ENCODE results near the gene ASIP.
"Not testable (repeated sequence)": the region's sequence is repeated elsewhere in the genome, so short reads cannot be mapped to it uniquely, and the experiment has no call there.

The ASIP gene

DNA sequence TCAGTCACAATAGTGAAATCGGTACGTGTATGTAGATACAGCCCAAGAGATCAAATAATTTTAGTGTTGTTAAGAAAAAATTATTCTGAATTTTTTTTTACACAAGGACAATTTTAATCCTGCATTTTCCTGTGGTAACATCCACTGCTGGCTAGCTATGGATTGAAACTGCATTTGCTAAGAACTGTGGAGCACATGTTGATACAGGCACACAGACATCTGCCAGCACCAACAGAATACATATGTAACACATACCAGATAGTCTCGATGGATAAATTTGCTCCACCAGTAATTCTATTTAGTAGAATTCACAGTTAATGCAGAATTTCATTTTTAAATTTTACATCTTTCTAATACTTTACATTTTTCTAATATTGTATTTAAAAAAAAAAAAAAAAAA lies 2.2 kb downstream of the ASIP start:
- DNase-seq: no peak

DNA sequence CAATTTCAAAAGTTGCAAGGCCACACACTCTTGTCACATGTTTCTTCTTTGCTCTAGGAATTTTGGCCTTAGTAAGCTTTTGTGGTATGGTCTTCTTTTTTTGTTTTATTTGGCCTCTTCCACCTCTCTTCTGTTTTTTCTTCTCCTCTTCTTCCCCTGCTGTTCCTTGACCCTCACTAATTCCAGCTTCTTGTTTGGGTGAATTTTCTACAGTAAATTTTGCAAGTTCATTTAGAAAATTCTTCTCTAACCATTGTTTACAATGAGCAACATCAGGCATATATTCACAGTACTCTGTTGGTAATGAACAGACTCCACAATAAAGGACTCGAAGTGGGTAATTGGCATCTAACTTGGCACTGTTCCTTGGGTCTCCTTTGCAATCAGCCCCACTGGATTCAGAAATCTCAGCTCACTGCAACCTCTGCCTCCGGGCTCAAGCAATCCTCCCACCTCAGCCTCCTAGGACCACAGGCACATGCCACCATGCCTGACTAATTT lies 5.0 kb downstream of the ASIP start:
- no peak for DNase-seq

GRCh38 chr20:34249291-34249690 lies 8.1 kb downstream of the ASIP start:
- DNase-seq: no peak

DNA sequence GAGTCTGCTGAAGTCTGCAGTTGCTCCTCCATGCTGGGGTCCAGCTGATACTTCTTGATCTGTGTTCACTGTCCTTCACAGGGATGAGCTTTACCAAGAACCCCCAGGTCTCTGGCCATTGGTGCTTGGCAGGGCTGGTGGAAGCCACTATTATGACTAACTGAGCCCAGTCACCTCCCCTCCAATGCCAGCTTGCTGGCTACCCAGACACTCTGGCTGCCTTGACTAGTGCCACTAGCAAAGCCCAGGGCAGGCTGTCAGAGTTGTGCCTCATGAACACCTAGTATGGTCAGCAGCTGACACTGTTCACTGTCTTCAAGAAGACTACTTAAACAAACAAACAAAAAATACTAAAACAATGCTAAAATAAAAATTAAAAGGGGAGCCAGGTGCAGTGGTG lies 8.8 kb downstream of the ASIP start:
- no peak for DNase-seq

- DNase-seq: no peak
Observed at GRCh38 chr20:34251619-34252018, 10.4 kb downstream of the ASIP start.

- DNase-seq: not testable (repeated sequence)
Observed at GRCh38 chr20:34252431-34253086, 11.3 kb downstream of the ASIP start.

- no peak for DNase-seq
Observed at GRCh38 chr20:34254979-34255378, 13.8 kb downstream of the ASIP start.

DNA sequence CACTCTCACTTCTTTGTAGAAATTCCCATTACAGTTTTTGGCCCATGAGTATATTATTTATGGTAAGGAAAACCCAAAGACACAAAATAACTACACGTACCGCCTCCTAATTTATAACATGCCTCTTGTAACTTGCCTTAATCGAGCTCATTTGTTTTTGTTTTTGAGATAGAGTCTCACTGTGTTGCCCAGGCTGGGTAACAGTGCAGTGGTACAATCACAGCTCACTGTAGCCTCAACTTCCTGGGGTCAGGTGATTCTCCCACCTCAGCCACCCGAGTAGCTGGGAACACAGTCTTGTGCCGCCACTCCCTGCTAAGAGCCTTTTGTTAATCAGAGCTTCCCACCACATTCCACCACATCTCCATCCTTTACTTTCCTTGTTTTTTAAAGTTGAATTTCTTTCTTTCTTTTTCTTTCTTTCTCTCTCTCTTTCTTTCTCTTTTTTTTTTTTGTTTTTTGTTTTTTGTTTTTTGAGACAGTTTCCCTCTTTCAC lies 15.5 kb downstream of the ASIP start:
- no peak for DNase-seq

DNA sequence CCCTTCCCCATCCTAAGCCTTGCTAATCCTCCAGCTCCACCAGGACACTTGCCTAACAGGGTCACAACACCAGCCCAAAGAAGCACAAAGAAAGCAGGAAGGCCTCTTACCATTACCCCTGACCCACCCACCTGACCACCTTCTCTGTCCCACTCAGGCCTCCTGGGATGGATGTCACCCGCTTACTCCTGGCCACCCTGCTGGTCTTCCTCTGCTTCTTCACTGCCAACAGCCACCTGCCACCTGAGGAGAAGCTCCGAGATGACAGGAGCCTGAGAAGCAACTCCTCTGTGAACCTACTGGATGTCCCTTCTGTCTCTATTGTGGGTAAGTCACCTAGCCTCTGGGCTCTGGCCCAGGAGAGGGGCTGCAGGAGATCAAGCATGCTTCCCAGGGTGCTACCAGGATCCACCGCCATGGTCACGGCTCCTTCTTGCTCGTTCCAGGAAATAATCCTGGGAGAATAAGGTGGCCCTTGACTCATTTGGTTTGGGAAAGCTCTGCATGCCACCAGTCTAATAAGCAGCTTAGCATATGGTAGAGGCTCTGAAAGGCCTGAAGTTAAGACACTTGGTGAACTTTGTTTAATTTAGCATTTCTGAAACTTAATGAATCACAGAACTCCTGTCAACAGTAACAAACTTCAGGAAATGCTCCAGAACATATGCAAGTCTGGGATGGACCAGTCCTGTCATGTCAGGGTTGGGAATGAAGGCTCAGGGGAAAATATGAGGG lies 19.2 kb downstream of the ASIP start:
- no peak for DNase-seq

- no peak for DNase-seq
Observed at GRCh38 chr20:34262488-34263288, 21.5 kb downstream of the ASIP start.

- not testable (repeated sequence) for DNase-seq
Observed at GRCh38 chr20:34263468-34263867, 22.2 kb downstream of the ASIP start.

GRCh38 chr20:34264141-34264540 lies 22.9 kb downstream of the ASIP start:
- no peak for DNase-seq

DNA sequence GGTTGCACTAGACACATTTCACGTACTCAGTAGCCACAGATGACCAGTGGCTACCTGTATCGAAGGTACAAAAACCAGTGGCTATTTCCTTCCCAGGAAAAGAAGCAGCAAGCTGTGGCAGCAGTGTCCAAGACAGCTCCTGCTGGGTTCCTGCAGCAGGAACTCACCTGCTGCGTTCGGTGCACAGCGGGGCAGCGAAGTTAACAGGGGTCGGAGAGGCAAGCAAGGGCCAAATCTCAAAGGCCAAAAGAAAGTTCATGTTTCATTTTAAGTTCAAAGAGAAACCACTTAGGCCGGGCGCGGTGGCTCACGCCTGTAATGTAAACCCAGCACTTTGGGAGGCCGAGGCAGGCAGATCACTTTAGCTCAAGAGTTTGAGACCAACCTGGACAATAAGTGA lies 26.9 kb downstream of the ASIP start:
- DNase-seq: no peak

DNA sequence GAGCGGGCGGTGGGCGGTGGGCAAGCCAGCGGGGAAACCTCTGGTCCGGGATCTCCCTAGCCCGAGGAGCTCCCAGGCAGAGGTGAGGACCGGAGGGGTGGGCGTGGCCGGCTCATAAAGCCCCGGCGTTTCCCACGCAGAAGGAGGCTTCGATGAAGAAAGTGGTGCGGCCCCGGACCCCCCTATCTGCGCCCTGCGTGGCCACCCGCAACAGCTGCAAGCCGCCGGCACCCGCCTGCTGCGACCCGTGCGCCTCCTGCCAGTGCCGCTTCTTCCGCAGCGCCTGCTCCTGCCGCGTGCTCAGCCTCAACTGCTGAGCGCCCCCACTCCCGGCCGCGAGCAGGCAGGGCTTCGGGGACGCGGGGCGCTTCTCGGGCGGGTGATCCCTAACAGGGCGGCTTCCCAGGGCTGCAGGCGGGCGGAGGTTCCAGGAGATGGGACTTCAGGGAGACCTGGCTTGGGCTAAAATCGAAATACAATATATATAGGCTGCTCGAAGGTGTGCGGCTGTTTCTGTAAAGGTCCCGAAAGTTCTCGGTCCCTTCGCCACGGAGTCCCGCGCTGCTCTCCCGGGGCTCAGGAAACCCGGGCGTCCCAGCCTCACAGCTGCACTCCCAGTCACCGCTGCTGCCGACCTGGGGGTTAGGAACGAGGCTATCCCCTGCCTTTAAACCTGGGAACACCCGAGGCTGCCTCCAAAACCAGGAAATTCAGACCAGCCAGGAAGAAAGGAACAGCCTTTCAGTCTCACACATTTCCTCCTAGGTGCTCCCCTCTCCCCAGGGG lies 27.8 kb downstream of the ASIP start:
- no peak for DNase-seq

DNA sequence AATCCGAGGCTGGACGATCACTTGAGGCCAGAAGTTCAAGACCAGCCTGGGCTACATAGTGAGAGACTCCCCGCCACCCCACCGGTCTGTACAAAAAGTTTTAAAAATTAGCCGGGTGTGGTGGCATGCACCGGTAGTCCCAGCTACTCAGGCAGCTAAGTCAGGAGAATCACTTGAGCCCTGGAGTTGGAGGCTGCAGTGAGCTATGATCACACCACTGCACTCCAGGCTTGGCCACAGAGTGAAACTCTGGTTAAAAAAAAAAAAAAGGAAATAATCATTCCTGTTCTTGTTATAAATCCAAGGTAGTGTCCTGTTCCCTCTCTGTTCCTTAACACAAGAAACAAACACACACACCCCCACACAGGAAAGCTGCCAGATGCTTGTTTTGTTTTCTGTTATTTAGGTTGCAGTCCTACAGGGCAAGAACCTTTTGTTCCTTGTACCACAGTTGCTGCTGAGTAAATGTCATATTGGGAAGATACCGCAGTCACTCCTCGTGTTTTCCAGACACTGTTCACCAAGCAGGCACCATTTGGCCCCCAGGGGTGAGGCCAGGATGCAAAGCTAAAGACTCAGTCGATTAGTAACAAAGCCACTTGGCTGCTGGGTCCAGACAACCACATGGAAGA lies 28.9 kb downstream of the ASIP start:
- no peak for DNase-seq

- no peak for DNase-seq
Observed at GRCh38 chr20:34271956-34272355, 30.7 kb downstream of the ASIP start.

DNA sequence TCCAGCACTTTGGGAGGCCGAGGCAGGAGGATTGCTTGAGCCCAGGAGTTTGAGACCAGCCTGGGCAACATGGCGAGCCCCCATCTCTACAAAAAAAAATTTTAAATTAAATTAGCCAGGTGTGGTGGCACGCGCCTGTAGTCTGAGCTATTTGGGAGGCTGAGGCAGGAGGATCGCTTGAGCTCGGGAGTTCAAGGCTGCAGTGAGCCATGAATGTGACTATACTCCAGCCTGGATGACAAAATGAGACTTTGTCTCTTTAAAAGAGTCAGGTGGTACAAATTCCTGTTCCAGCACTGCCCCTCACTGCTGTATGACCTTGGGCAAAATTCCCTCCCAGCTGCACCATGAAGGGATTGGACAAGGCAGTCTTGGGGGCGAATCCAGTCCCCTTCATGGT lies 33.5 kb downstream of the ASIP start:
- no peak for DNase-seq

- DNase-seq: no peak
Observed at GRCh38 chr20:34281177-34281576, 40.0 kb downstream of the ASIP start.

- no peak for DNase-seq
Observed at GRCh38 chr20:34282041-34282440, 40.8 kb downstream of the ASIP start.

DNA sequence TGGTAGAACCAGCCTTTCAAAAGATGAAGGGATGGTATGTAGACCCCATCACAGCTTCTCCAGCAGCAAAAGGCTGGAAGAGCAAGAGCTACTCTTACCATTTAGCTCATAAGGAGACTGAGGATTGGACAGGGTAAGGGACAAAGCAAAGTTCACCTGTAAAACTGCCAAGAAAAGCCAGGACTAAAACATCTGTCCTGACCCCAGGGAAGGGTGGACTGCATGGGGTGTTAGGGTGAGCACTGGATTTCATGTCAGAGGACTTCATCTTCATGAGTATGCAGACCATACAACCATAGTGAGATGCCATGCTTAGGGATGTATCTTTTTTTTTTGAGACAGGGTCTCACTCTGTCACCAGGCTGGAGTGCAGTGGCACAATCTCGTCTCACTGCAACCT lies 42.6 kb downstream of the ASIP start:
- DNase-seq: no peak

DNA sequence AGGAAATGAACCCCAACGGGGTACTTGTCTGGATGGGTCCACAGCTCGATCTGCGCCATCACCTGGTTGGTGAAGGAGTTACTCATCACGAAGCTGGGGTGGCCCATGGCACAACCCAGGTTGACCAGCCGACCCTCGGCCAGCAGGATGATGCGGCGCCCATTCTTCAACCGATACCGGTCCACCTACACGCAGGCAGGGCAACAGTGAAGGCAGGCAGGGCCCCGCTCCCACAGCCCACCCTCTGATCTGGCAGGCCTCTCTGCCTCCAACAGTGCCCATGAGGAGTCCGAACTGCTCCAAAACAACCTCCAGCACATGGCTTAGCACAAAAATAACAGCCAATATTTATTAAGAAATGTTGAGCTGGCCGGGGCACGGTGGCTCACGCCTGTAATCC lies 44.2 kb downstream of the ASIP start:
- DNase-seq: no peak

- not testable (repeated sequence) for DNase-seq
Observed at GRCh38 chr20:34287500-34287899, 46.3 kb downstream of the ASIP start.
